Measurements from ENCODE around the gene NFU1.
"Not testable (repeated sequence)": the region's sequence is repeated elsewhere in the genome, so short reads cannot be mapped to it uniquely, and the experiment has no call there.

NFU1 gene

GRCh38 chr2:69453475-69454129 is 16.4 kb upstream of the NFU1 start:
- Histone ChIP-seq H3K4me3 (no peak overlapping the region), H3K27ac (no peak overlapping the region)

GRCh38 chr2:69452687-69453086 is 15.5 kb upstream of the NFU1 start:
- Histone ChIP-seq H3K27ac (no peak overlapping the region), H3K4me3 (no peak overlapping the region)

GRCh38 chr2:69450735-69451416 is 13.6 kb upstream of the NFU1 start:
- H3K27ac ChIP-seq = no peak overlapping the region
- no peak overlapping the region for H3K4me3 ChIP-seq

- H3K27ac ChIP-seq = no peak overlapping the region
- no peak overlapping the region for H3K4me3 ChIP-seq
Observed at GRCh38 chr2:69449906-69450305, 12.7 kb upstream of the NFU1 start.

GRCh38 chr2:69443673-69444072 is 6.4 kb upstream of the NFU1 start:
- not testable (repeated sequence) for H3K27ac ChIP-seq, H3K4me3 ChIP-seq

- peak overlapping the region in 1 of 21 experiments; percentile 19 for H3K27ac ChIP-seq
- H3K4me3 ChIP-seq = not testable (repeated sequence)
Observed at GRCh38 chr2:69439499-69439898, 2.3 kb upstream of the NFU1 start.

- peak overlapping the region in 12 of 21 experiments; percentile 92 to 99 (median 97) for H3K27ac ChIP-seq
- no peak overlapping the region for H3K4me3 ChIP-seq
Observed at GRCh38 chr2:69438580-69438979, 1.3 kb upstream of the NFU1 start.

GRCh38 chr2:69437751-69438154 is 518 bp upstream of the NFU1 start:
- Histone ChIP-seq H3K27ac (peak overlapping the region; percentile 67 to 99 (median 97)), H3K4me3 (peak overlapping the region; percentile 48 to 71 (median 68))

GRCh38 chr2:69436596-69436937 is 668 bp downstream of the NFU1 start:
- H3K27ac ChIP-seq = peak overlapping the region; percentile 67 to 99 (median 97)
- H3K4me3 ChIP-seq = peak overlapping the region; percentile 48 to 71 (median 68)

- H3K27ac ChIP-seq = peak overlapping the region in 2 of 21 experiments; percentile 98 to 99
- H3K4me3 ChIP-seq = no peak overlapping the region
Observed at GRCh38 chr2:69434753-69435152, 2.5 kb downstream of the NFU1 start.

GRCh38 chr2:69429491-69430183 is 7.6 kb downstream of the NFU1 start:
- Histone ChIP-seq H3K27ac (peak overlapping the region in 1 of 21 experiments; percentile 17), H3K4me3 (no peak overlapping the region)

- Histone ChIP-seq H3K4me3 (no peak overlapping the region), H3K27ac (peak overlapping the region in 1 of 21 experiments; percentile 17)
Observed at GRCh38 chr2:69428981-69429380, 8.3 kb downstream of the NFU1 start.

- no peak overlapping the region for H3K4me3 ChIP-seq
- H3K27ac ChIP-seq = no peak overlapping the region
Observed at GRCh38 chr2:69424419-69424818, 12.8 kb downstream of the NFU1 start.

- Histone ChIP-seq H3K27ac (no peak overlapping the region), H3K4me3 (no peak overlapping the region)
Observed at GRCh38 chr2:69422198-69422597, 15.0 kb downstream of the NFU1 start.

GRCh38 chr2:69419111-69419510 is 18.1 kb downstream of the NFU1 start:
- not testable (repeated sequence) for H3K27ac ChIP-seq, H3K4me3 ChIP-seq

- Histone ChIP-seq H3K4me3 (no peak overlapping the region), H3K27ac (no peak overlapping the region)
Observed at GRCh38 chr2:69416147-69416546, 21.1 kb downstream of the NFU1 start.

GRCh38 chr2:69411120-69411519 is 26.1 kb downstream of the NFU1 start:
- Histone ChIP-seq H3K27ac (no peak overlapping the region), H3K4me3 (no peak overlapping the region)

- Histone ChIP-seq H3K27ac (no peak overlapping the region), H3K4me3 (no peak overlapping the region)
Observed at GRCh38 chr2:69405306-69405705, 31.9 kb downstream of the NFU1 start.

GRCh38 chr2:69400121-69400520 is 37.1 kb downstream of the NFU1 start:
- Histone ChIP-seq H3K27ac (no peak overlapping the region), H3K4me3 (no peak overlapping the region)

GRCh38 chr2:69397234-69397633 is 40.0 kb downstream of the NFU1 start:
- Histone ChIP-seq H3K27ac (no peak overlapping the region), H3K4me3 (no peak overlapping the region)

GRCh38 chr2:69395866-69396265 is 41.4 kb downstream of the NFU1 start:
- H3K4me3 ChIP-seq = no peak overlapping the region
- no peak overlapping the region for H3K27ac ChIP-seq

All from skin epidermis (tissue), 12 donors.